ENCODE data around the gene FAM20C.

The FAM20C gene

DNA sequence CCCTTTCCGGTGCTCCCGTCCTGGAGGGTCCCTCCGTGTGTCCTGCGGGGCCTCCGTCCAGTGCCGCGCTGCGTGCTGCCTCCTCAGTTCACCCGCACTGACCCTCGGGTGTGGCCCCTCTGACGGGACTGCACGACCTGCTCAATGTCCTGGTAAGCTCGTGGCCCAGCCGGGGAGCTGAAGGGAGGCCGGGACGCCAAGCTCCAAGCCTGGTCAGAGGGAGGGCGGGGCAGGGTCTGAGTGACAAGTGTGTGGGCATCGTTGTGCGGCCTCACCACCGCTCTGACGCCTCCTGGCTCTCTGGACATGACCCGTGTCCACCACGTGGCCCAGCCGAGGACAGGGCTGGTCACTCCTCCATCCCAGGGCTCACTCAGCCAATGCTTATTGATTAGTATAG, 25.9 kb downstream of the FAM20C start:
- no peaks in the 10 kb centered on the region for H3K36me3 Mint-ChIP-seq
- no peaks in the 10 kb centered on the region for H3K27me3 Mint-ChIP-seq
- H3K4me1 Mint-ChIP-seq = no peaks in the 10 kb centered on the region
- H3K27ac Mint-ChIP-seq = no peak overlapping the region
- H3K9me3 Mint-ChIP-seq = no peaks in the 10 kb centered on the region
- no peak overlapping the region for H3K4me3 Mint-ChIP-seq

DNA sequence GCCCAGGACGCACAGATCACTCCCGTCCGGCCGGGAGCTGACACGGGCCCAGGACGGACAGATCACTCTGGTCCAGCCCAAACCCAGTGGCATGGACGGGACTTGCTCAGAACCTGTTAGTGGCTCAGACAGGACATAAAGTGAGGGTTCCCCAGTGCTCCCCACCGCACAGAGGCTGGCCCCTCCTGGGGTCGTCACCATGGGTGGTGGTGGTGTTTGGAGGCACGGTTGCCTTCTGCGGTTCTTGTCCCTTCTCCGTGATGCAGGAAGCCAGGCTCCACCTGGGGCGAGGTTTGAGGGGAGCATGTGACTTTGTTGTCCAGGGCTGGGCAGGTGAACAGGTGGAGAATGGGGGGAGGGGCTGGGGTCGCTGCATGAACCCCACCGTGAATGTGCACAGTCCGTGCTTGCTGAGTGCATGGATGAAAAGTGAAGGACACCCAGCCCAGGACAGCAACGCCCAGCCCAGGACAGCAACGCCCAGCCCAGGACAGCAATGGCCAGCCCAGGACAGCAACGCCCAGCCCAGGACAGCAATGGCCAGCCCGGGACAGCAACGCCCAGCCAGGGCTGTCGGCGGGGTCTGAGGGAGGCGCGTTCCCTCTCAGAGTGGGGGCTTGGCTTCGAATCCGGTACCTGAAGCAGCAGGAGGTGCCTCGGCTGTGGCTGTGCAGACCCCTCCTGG, 26.7 kb downstream of the FAM20C start:
- Mint-ChIP-seq H3K4me1 (no peaks in the 10 kb centered on the region), H3K4me3 (no peak overlapping the region), H3K27ac (no peak overlapping the region), H3K36me3 (no peaks in the 10 kb centered on the region), H3K9me3 (no peaks in the 10 kb centered on the region), H3K27me3 (no peaks in the 10 kb centered on the region)

GRCh38 chr7:219581-220150, 27.3 kb downstream of the FAM20C start:
- Mint-ChIP-seq H3K4me1 (no peaks in the 10 kb centered on the region), H3K27me3 (no peaks in the 10 kb centered on the region), H3K27ac (no peak overlapping the region), H3K36me3 (no peaks in the 10 kb centered on the region), H3K9me3 (no peaks in the 10 kb centered on the region), H3K4me3 (no peak overlapping the region)

DNA sequence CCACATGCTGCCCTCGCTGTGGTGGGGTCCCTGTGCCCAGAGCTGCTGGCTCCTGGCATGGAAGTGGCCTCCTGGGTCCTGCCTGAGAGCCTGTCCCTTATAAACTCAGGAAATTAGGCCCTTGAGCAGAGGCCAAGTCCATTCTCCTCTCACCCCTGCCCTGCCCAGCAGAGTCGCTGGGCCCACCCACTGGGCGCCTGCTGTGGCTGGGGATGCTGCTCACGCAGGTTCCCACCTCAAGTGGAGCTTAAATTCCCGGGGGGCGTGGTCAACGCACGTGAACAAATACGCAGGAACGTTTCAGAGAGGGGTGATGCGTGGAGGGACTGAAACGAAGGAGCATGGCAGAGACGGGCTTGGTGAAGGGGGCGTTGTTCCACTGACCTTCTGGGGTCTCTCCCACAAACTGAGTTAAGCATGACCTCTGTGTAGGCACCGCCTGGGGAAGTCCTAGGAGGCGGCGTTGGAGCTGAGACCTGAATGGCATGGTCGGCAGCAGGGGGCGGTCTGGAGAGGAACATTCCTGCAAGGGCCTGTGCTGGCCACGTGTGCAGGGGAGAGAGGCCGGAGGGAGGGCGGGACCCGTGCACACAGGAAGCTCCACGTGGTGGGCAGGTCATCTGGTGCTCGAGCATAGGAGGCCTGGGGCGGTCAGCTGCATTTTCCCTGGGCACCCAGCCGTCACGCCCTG, 27.9 kb downstream of the FAM20C start:
- H3K9me3 Mint-ChIP-seq = no peaks in the 10 kb centered on the region
- no peak overlapping the region for H3K27ac Mint-ChIP-seq
- H3K36me3 Mint-ChIP-seq = no peaks in the 10 kb centered on the region
- no peak overlapping the region for H3K4me3 Mint-ChIP-seq
- no peaks in the 10 kb centered on the region for H3K4me1 Mint-ChIP-seq
- no peaks in the 10 kb centered on the region for H3K27me3 Mint-ChIP-seq

DNA sequence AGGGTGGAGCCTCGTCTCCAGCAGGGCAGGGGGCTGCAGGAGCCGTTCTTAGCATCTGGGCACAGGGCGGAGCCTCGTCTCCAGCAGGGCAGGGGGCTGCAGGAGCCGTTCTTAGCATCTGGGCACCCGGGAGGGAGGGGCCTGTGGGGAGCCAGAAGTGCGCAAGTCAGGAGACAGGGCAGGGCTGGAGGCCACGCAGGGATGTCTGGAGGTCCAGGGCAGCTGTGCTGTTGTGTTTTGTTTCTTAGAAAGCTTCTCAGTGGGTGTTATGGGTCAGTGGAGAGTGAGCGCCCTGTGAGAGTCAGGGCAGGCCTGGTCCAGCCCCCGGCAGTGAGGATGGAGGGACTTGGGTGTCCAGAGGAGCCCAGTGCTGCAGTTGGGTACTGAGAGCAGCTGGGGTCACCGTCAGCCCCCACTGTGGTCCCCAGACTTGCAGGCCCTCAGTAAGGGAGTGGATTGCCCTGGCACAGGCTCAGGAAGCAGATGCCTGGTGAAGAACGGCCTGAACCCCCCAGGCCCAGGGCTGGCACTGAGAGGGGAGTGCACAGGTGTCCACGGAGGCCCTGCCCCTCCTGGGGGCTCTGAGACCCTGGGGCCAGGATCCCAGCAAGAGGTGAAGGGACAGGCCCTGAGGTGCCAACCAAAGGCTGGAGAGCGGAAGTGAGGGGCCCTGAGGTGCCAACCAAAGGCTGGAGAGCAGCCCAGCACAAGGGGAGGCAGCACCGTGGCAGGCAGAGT, 29.8 kb downstream of the FAM20C start:
- H3K36me3 Mint-ChIP-seq = no peaks in the 10 kb centered on the region
- H3K27ac Mint-ChIP-seq = no peak overlapping the region
- no peaks in the 10 kb centered on the region for H3K4me1 Mint-ChIP-seq
- H3K4me3 Mint-ChIP-seq = no peak overlapping the region
- H3K9me3 Mint-ChIP-seq = no peaks in the 10 kb centered on the region
- no peaks in the 10 kb centered on the region for H3K27me3 Mint-ChIP-seq

- Mint-ChIP-seq H3K9me3 (no peaks in the 10 kb centered on the region), H3K4me1 (no peaks in the 10 kb centered on the region), H3K27ac (no peak overlapping the region), H3K4me3 (no peak overlapping the region), H3K36me3 (no peaks in the 10 kb centered on the region), H3K27me3 (no peaks in the 10 kb centered on the region)
Observed at GRCh38 chr7:222716-223041, 30.3 kb downstream of the FAM20C start.

- H3K9me3 Mint-ChIP-seq = no peaks in the 10 kb centered on the region
- no peak overlapping the region for H3K27ac Mint-ChIP-seq
- H3K4me1 Mint-ChIP-seq = no peaks in the 10 kb centered on the region
- no peaks in the 10 kb centered on the region for H3K27me3 Mint-ChIP-seq
- H3K4me3 Mint-ChIP-seq = no peak overlapping the region
- H3K36me3 Mint-ChIP-seq = no peaks in the 10 kb centered on the region
Observed at GRCh38 chr7:223118-223800, 30.9 kb downstream of the FAM20C start.

GRCh38 chr7:223861-224260, 31.5 kb downstream of the FAM20C start:
- no peak overlapping the region for H3K4me3 Mint-ChIP-seq

GRCh38 chr7:226281-226895, 34.0 kb downstream of the FAM20C start:
- no peaks in the 10 kb centered on the region for H3K4me1 Mint-ChIP-seq

More at GRCh38 chr7:223861-224260, 31.5 kb downstream of the FAM20C start:
- H3K9me3 Mint-ChIP-seq = no peaks in the 10 kb centered on the region
- H3K27me3 Mint-ChIP-seq = no peaks in the 10 kb centered on the region
- no peaks in the 10 kb centered on the region for H3K4me1 Mint-ChIP-seq
- H3K27ac Mint-ChIP-seq = no peak overlapping the region
- no peaks in the 10 kb centered on the region for H3K36me3 Mint-ChIP-seq

GRCh38 chr7:227926-228325, 35.6 kb downstream of the FAM20C start:
- Mint-ChIP-seq H3K27me3 (peaks cover 2% of the 10 kb centered on the region), H3K27ac (no peak overlapping the region), H3K4me1 (no peaks in the 10 kb centered on the region), H3K4me3 (no peak overlapping the region), H3K36me3 (no peaks in the 10 kb centered on the region), H3K9me3 (no peaks in the 10 kb centered on the region)

More at GRCh38 chr7:226281-226895, 34.0 kb downstream of the FAM20C start:
- no peak overlapping the region for H3K27ac Mint-ChIP-seq
- peaks cover 2% of the 10 kb centered on the region for H3K27me3 Mint-ChIP-seq
- no peaks in the 10 kb centered on the region for H3K9me3 Mint-ChIP-seq
- no peaks in the 10 kb centered on the region for H3K36me3 Mint-ChIP-seq
- H3K4me3 Mint-ChIP-seq = no peak overlapping the region

DNA sequence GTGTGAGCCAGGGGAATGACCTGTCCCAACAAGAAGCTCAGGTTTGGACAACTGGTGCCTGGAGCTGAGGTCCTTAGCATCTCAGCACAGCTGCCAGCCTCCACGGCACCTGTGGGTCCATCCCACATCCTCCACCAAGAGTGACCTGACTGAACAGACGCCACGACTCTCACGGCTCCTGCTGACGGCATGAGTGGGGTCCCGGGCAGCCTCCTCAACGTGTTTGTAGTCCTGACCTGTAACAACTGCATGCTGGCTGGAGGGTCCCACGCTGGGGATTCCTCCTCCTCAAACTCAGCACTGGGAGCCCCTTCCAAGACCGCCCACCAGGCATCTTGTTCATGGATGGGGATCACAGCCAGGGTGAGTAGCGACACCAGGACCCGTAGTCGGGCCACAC, 36.2 kb downstream of the FAM20C start:
- H3K4me3 Mint-ChIP-seq = no peak overlapping the region
- no peaks in the 10 kb centered on the region for H3K9me3 Mint-ChIP-seq
- no peaks in the 10 kb centered on the region for H3K36me3 Mint-ChIP-seq
- H3K27me3 Mint-ChIP-seq = peaks cover 2% of the 10 kb centered on the region
- H3K27ac Mint-ChIP-seq = no peak overlapping the region
- H3K4me1 Mint-ChIP-seq = no peaks in the 10 kb centered on the region

DNA sequence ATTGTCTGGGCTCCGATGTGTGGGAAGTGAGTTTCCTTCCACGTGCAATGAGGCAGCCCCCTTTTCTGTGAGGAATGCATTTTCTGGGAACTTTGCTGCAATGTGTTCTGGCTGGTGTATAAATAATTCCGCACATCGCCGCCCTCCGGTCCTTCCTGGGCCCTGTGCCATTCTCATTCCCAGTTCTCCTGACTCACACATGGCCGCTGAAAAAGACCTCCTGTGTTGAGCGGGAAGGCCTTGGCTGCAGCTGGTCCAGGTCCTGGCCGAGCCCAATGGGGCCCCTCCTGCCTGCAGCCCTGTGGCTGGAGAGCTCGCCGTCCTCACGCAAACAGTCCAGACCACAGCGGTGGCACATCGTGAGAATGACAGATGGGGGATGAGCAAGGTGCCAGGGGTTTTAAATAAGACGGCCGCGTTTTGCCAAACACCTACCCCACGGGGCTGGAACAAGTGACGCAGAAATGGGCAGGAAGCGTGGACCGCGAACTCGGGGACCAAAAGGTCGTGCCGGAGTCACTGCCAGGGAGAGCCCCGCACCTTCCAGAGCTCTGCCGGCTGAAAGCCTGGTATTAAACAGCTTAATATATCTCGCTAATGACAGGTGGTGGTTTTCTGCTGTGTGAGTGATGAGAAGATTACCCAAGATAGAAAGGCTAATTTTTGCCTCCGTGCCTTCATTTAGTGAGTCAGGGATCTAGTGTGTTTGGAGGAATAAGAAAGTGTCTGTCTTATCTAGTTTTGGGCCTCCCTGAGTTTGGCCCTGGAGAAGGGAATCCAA, 37.0 kb downstream of the FAM20C start:
- Mint-ChIP-seq H3K27me3 (peaks cover 2% of the 10 kb centered on the region), H3K9me3 (no peaks in the 10 kb centered on the region), H3K4me3 (no peak overlapping the region), H3K27ac (no peak overlapping the region), H3K4me1 (no peaks in the 10 kb centered on the region), H3K36me3 (no peaks in the 10 kb centered on the region)

GRCh38 chr7:230274-230673, 37.9 kb downstream of the FAM20C start:
- H3K4me1 Mint-ChIP-seq = no peaks in the 10 kb centered on the region
- no peak overlapping the region for H3K4me3 Mint-ChIP-seq
- peaks cover 2% of the 10 kb centered on the region for H3K27me3 Mint-ChIP-seq
- H3K9me3 Mint-ChIP-seq = no peaks in the 10 kb centered on the region
- H3K36me3 Mint-ChIP-seq = no peaks in the 10 kb centered on the region
- H3K27ac Mint-ChIP-seq = no peak overlapping the region

GRCh38 chr7:231030-231857, 38.9 kb downstream of the FAM20C start:
- H3K27me3 Mint-ChIP-seq = peaks cover 2% of the 10 kb centered on the region
- no peaks in the 10 kb centered on the region for H3K4me1 Mint-ChIP-seq
- no peaks in the 10 kb centered on the region for H3K36me3 Mint-ChIP-seq

More at GRCh38 chr7:231030-231857, 38.9 kb downstream of the FAM20C start:
- H3K4me3 Mint-ChIP-seq = no peak overlapping the region
- peak overlapping the region; percentile 35 for H3K27ac Mint-ChIP-seq
- no peaks in the 10 kb centered on the region for H3K9me3 Mint-ChIP-seq

All from activated naive CD4-positive, alpha-beta T cell treated with anti-CD3 and anti-CD28 coated beads, Interleukin-2, amount 50 U/mL, for 24 hours (primary cell).